HUES6 (cell line): ENCODE measurements around the gene SYT6.
A peak's percentile ranks its signal among the peaks of the same experiment; 100 is the strongest.

ENCODE experiments used
- H3K27ac ChIP-seq: 2 replicates; pipeline ENCODE4 v1.7.0; 2013; ENCODE audit warnings: low read depth, mild to moderate bottlenecking, low read length, inconsistent platforms
- H3K27me3 ChIP-seq: 2 replicates; pipeline ENCODE4 v1.6.1; 2013; ENCODE audit warnings: low read length; ENCODE audit not compliant: control insufficient read depth, insufficient read depth
- H3K36me3 ChIP-seq: 2 replicates; pipeline ENCODE4 v1.6.1; 2013; ENCODE audit warnings: low read length; ENCODE audit not compliant: control insufficient read depth, insufficient read depth
- H3K4me1 ChIP-seq: 2 replicates; pipeline ENCODE4 v1.6.1; 2013; ENCODE audit warnings: low read length; ENCODE audit not compliant: control insufficient read depth, insufficient read depth
- H3K4me3 ChIP-seq: 2 replicates; pipeline ENCODE4 v1.5.1; 2013; ENCODE audit warnings: low read depth, low read length
- H3K9ac ChIP-seq: one replicate; pipeline ENCODE4 v1.6.1; 2013; ENCODE audit warnings: mild to moderate bottlenecking, low read length
- H3K9me3 ChIP-seq: 2 replicates; pipeline ENCODE4 v1.6.1; 2013; ENCODE audit warnings: low read depth, low read length; ENCODE audit not compliant: control insufficient read depth, insufficient read depth

Gene SYT6

GRCh38 chr1:114153261-114154145 is at the start of gene SYT6:
Gene SYT6 (minus strand): TSS chr1:114153869. CDS start chr1:114153772, 97 bp downstream.
- Histone ChIP-seq H3K27ac (peak within 1 kb of the TSS; percentile 76), H3K4me3 (peak within 1 kb of the TSS; percentile 82)

GRCh38 chr1:114201486-114201885 is 47.8 kb upstream of the SYT6 start:
- Histone ChIP-seq H3K36me3 (no peaks in the 10 kb centered on the region), H3K4me1 (no peaks in the 10 kb centered on the region), H3K9me3 (no peaks in the 10 kb centered on the region; the same call in 1 of the 2 replicates), H3K4me3 (no peak overlapping the region), H3K9ac (no peak overlapping the region), H3K27ac (no peak overlapping the region), H3K27me3 (peaks cover 25% of the 10 kb centered on the region; the same call in 1 of the 2 replicates)

More at GRCh38 chr1:114153261-114154145, at the start of gene SYT6:
- peak within 1 kb of the TSS; percentile 94 for H3K9ac ChIP-seq
- H3K9me3 ChIP-seq = no peaks in the 10 kb centered on the region
- H3K27me3 ChIP-seq = peaks cover 62% of the 10 kb centered on the region
- peaks cover 44% of the 10 kb centered on the region for H3K4me1 ChIP-seq
- H3K36me3 ChIP-seq = peaks cover 17% of the 10 kb centered on the region

GRCh38 chr1:114199017-114199594 is 45.4 kb upstream of the SYT6 start:
- Histone ChIP-seq H3K27ac (no peak overlapping the region), H3K9me3 (no peaks in the 10 kb centered on the region; the same call in 1 of the 2 replicates), H3K36me3 (no peaks in the 10 kb centered on the region), H3K9ac (no peak overlapping the region), H3K27me3 (peaks cover 32% of the 10 kb centered on the region), H3K4me1 (no peaks in the 10 kb centered on the region), H3K4me3 (no peak overlapping the region)

- no peaks in the 10 kb centered on the region for H3K36me3 ChIP-seq
- H3K4me1 ChIP-seq = no peaks in the 10 kb centered on the region
- H3K27ac ChIP-seq = no peak overlapping the region
- no peak overlapping the region for H3K9ac ChIP-seq
- no peak overlapping the region for H3K4me3 ChIP-seq
- no peaks in the 10 kb centered on the region; the same call in 1 of the 2 replicates for H3K9me3 ChIP-seq
- H3K27me3 ChIP-seq = peaks cover 22% of the 10 kb centered on the region
Observed at GRCh38 chr1:114196992-114197907, 43.6 kb upstream of the SYT6 start.

DNA sequence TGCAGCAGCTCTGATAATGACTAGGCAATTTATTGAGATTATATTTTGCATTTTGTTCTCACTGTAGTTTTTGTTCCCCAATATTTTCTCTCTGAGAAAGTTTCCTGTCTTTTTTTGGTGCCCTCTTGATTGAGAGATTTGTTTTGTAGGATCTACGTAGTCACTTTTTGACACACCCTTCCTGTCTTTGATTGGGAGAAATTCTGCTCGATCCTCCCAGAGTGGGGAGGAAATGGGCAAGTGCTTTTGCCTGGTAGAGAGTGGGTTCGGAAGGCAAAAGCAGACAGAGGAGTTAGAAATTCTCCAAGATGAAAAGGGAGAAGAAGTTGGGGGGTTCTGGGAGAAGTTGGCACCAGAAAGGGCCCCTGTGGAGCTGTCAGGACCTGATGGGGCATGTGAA is 42.1 kb upstream of the SYT6 start:
- no peaks in the 10 kb centered on the region for H3K4me1 ChIP-seq
- peaks cover 19% of the 10 kb centered on the region for H3K27me3 ChIP-seq
- H3K9ac ChIP-seq = no peak overlapping the region
- H3K4me3 ChIP-seq = no peak overlapping the region
- no peaks in the 10 kb centered on the region for H3K36me3 ChIP-seq
- H3K9me3 ChIP-seq = no peaks in the 10 kb centered on the region; the same call in 1 of the 2 replicates
- H3K27ac ChIP-seq = no peak overlapping the region

DNA sequence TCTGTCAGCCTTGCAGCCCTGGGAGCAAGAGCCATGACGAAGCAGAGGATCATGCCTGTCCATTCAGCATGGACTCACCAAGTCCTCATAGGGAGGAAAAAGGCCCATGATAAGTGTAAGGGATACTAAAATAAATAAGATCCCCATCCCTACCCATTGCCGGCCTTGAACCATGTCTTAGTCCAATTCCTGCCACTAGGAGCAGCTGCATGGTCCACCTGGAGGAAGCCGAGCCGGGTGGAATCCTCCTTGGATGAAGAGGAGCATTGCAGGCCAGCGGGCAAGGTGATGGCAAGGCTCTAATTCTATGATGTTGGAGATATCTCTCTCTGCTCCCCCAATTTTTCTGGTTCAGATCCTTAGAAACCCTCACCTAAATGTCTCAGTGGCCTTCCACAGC is 38.7 kb upstream of the SYT6 start:
- no peaks in the 10 kb centered on the region for H3K36me3 ChIP-seq
- no peak overlapping the region for H3K9ac ChIP-seq
- no peak overlapping the region for H3K4me3 ChIP-seq
- peaks cover 17% of the 10 kb centered on the region for H3K27me3 ChIP-seq
- H3K9me3 ChIP-seq = no peaks in the 10 kb centered on the region
- no peak overlapping the region for H3K27ac ChIP-seq
- H3K4me1 ChIP-seq = no peaks in the 10 kb centered on the region

GRCh38 chr1:114189398-114189797 is 35.7 kb upstream of the SYT6 start:
- H3K9me3 ChIP-seq = no peaks in the 10 kb centered on the region
- no peaks in the 10 kb centered on the region for H3K4me1 ChIP-seq
- no peak overlapping the region for H3K4me3 ChIP-seq

DNA sequence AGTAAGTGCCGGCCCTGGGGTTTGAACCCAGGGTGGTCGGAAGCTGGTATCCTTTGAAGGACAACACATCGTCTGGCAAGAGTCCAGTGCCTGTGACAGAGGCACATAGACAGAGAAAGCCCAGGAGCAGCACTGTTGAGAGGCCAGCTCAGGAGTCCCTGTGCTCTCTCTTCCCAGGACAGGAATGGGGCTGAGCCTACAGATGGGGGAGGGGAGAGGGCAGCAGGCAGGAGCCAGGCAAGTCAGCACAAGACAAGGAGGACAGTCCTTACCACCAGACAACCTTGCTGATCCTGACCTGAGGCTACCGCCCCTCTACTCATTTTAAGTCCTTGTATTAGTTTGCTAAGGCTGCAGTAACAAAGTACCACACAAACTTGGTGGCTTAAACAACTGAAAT is 27.7 kb upstream of the SYT6 start:
- Histone ChIP-seq H3K4me1 (peaks cover 4% of the 10 kb centered on the region; the same call in 1 of the 2 replicates), H3K27me3 (no peaks in the 10 kb centered on the region), H3K36me3 (no peaks in the 10 kb centered on the region), H3K9me3 (no peaks in the 10 kb centered on the region), H3K9ac (no peak overlapping the region), H3K4me3 (no peak overlapping the region), H3K27ac (no peak overlapping the region)

More at GRCh38 chr1:114189398-114189797, 35.7 kb upstream of the SYT6 start:
- no peaks in the 10 kb centered on the region for H3K36me3 ChIP-seq
- peaks cover 5% of the 10 kb centered on the region for H3K27me3 ChIP-seq
- no peak overlapping the region for H3K27ac ChIP-seq
- H3K9ac ChIP-seq = no peak overlapping the region

- H3K4me3 ChIP-seq = no peak overlapping the region
- no peaks in the 10 kb centered on the region for H3K9me3 ChIP-seq
- H3K4me1 ChIP-seq = peaks cover 4% of the 10 kb centered on the region; the same call in 1 of the 2 replicates
- no peaks in the 10 kb centered on the region for H3K36me3 ChIP-seq
- no peak overlapping the region for H3K27ac ChIP-seq
- no peaks in the 10 kb centered on the region for H3K27me3 ChIP-seq
- H3K9ac ChIP-seq = no peak overlapping the region
Observed at GRCh38 chr1:114180742-114181141, 27.1 kb upstream of the SYT6 start.

DNA sequence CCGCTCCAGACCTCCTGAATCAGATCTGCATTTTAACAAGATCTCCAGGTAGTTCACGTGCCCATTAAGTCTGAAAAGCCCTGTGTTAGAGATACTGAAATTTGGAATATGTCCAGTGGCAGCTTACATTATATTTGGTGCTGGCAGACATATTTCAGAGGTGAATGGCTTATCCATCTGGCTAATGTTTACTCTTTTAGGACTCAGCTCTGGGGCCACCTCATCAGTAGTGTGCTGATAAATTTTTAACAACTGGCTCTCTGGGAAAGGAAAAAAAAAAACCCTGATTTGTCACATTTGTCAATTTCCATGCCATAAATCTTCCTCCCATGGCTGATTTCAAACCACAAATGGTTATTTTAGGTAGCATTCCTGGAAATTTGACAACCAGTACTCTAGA is 25.3 kb upstream of the SYT6 start:
- Histone ChIP-seq H3K27me3 (no peaks in the 10 kb centered on the region), H3K27ac (no peak overlapping the region), H3K9ac (no peak overlapping the region), H3K36me3 (no peaks in the 10 kb centered on the region), H3K4me1 (peaks cover 4% of the 10 kb centered on the region), H3K4me3 (no peak overlapping the region), H3K9me3 (no peaks in the 10 kb centered on the region)
